Activated CD4-positive, alpha-beta T cell treated with anti-CD3 and anti-CD28 coated beads, Interleukin-2, amount 50 U/mL, for 4 hours (primary cell): ENCODE data around the gene HSP90AA1.
"Not testable (repeated sequence)": the region's sequence is repeated elsewhere in the genome, so short reads cannot be mapped to it uniquely, and the experiment has no call there.

Experiments
- DNase-seq, 2 experiments: peaks; one replicate each; pipeline ENCODE4 v3.0.0-alpha.2; 2020

The HSP90AA1 gene

DNA sequence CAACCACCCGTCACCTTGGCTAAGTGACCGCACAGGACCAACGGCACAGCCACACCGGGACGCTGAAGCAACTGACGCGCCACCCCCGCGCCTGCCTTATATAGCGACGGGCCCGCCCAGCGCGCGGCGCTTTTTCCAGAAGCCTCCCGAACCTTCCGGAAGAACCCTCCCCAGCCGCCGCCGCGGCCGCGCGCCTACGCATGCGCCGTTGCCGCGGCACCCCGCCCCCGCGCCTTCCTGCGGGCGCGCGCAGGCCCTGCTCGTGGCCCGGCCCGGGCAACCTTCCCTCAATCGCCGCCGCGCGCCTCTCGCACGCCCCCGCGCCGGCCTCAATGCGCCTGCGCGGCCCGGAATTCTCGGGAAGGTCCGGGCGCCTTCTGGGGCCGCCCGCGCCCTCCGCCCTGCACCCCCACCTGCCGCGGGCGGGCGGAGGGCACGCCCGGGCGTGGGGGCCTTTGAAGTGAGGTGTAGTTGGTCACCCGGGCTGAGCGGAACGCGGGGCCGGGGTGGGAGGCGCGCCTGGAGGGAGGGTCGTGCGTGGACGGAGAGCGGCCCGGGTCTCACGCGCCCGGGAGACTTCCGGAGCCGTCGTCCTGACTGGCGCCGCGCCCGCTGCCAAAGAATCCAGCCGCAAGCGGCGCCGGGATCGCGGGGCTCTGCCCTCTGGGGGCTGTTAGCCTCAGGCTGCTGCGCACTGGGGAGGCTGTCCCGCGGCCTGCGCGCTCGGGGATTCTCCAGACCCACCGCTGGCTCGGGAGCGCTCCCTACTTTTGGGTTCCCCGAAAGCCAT, at the start of gene HSP90AA1:
TSS of gene HSP90AA1 (minus strand) at position 73 of the 790 bp plus-strand sequence. CDS start 666 bp downstream, outside the sequence.
- peak; percentile 95 for DNase-seq

DNA sequence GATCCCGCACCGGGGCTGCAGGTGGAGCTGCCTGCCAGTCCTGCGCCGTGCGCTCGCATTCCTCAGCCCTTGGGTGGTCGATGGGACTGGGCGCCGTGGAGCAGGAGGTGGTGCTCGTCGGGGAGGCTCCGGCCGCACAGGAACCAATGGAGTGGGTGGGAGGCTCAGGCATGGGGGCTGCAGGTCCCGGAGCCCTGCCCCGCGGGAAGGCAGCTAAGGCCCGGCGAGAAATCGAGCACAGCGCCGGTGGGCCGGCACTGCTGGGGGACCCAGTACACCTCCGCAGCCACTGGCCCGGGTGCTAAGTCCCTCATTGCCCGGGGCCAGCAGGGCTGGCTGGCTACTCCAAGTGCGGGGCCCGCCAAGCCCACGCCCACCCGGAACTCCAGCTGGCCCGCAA, 48.6 kb upstream of the HSP90AA1 start:
- not testable (repeated sequence) for DNase-seq

DNA sequence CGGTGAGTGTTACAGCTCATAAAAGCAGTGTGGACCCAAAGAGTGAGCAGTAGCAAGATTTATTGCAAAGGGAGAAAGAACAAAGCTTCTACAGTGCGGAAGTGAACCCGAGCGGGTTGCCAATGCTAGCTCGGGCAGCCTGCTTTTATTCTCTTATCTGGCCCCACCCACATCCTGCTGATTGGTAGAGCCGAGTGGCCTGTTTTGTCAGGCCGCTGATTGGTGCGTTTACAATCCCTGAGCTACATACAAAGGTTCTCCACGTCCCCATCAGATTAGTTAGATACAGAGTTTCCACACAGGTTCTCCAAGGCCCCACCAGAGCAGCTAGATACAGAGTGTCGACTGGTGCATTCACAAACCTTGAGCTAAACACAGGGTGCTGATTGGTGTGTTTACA, 47.9 kb upstream of the HSP90AA1 start:
- not testable (repeated sequence) for DNase-seq

DNA sequence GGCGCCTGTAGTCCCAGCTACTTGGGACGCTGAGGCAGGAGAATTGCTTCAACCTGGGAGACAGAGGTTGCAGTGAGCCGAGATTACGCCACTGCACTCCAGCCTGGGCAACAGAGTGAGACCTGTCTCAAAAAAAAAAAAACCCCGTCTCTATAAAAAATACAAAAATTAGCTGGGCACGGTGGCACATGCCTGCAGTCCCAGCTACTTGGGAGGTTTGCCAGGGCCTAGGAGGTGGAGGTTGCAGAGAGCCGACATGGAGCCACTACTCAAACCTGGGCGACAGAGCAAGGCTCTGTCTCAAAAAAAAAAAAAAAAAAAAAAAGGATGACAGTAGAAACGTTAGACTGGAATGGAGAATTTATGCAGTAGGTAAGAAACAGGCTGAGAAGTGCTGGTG, 47.2 kb upstream of the HSP90AA1 start:
- not testable (repeated sequence) for DNase-seq

DNA sequence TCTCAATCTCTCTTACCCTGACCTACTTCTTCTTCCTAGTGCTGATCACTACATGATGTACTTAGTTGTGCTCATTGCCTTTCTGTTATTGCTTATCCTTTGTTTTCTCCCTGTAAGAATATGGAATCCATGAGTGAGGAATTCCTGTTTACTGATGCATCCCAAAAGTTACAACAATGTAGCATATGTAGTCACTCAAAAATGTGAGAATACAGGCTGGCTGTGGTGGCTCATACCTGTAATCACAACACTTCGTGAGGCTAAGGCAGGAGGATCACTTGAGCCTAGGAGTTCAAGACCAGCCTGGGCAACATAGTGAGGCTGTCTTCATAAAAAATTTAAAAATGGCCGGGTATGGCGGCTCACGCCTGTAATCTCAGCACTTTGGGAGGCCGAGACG, 44.9 kb upstream of the HSP90AA1 start:
- DNase-seq: no peak

DNA sequence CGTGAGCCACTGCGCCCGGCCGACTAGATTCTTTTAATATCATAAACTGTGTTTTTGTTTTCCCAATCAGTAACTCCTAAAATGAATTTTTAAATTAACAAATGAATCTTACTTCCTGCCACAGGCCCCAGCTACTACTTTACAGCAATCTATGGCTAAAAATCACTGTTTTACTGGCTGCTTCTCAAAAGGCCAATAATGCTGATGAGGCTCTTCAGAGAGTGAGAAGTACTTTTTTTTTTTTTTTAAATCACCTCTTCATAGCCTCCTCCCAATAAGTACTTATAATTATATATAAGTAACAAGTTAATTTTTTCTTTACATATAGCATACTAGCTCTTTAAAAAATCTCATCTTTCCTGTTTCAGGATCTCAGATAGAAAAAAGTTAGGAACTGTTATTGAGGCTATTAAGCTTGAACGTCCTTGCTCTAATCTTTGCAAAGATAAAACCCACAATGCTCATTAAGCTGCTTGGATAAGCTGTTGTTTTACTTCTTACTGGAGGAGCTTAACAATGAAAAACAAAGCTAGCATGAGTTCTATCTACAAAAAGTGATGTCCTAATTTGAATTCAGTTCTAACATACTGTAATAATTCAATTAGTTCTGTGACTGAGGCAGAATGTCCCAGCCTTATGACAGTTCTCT, 40.1 kb upstream of the HSP90AA1 start:
- DNase-seq: no peak

DNA sequence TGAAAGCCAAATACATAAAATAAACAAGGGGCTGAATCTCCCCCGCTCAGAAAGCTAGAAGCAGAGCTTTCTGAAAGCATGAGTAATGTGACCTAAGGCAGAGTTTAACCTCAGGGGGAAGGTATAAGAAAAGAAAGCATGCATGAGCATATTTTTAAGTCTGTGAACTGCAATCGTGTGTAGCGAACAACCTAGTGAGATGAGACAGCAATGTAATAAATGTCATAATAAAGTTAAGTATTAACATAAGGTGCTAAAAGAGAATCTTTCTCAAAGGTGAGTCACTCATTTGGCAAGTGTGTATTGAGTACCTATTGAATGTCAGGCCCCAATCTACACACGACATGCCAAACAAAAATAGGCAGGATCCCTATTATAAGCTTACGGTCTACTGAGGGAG, 38.7 kb upstream of the HSP90AA1 start:
- no peak for DNase-seq

DNA sequence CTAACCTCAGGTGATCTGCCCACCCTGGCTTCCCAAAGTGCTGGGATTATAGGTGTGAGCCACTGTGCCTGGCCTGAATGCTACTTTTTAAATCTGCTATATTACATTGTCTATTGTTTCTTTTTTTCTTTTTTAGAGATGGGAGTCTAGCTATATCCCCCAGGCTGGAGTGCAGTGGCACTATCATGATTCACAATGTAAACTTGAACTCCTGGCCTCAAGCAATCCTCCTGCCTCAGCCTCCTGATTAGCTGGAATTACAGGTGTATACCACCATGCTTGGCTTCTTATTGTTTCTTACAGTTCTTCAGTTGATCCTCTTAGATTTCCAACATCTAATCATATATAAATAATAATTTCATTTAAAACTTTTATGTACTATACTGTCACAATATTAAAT, 37.6 kb upstream of the HSP90AA1 start:
- DNase-seq: no peak

DNA sequence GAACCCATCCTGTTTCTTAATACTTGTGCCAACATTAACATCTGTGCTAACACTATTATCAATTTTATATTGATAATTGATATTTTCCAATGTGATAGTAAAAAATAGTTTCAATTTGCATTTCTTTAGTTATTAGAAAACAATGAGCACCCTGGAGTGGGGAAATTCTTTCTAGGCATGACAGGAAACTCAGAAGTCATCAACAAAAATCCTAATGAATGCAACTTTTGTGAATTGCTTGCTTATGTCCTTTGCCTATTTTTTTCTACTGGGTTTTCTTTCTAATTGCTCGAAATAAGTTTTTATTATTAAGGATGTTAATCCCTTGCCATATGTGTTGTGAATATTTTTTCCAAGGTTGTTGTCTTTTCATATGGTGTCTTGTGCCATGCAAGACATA, 34.7 kb upstream of the HSP90AA1 start:
- no peak for DNase-seq

DNA sequence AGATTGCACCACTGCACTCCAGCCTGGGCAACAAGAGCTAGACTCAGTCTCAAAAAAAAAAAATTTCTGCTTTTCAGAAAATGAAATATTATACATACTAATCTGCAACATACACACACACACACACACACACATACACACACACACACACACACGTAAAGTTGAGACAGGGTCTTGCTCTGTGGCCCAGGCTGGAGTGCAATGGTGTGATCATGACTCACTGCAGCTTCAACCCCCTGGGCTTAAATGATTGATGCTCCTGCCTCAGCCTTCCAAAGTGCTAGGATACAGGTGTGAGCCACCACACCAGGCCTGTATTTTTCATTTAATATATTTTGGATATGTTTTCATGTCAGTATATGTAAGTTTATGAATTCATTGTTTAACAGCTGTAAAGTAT, 34.0 kb upstream of the HSP90AA1 start:
- DNase-seq: no peak

DNA sequence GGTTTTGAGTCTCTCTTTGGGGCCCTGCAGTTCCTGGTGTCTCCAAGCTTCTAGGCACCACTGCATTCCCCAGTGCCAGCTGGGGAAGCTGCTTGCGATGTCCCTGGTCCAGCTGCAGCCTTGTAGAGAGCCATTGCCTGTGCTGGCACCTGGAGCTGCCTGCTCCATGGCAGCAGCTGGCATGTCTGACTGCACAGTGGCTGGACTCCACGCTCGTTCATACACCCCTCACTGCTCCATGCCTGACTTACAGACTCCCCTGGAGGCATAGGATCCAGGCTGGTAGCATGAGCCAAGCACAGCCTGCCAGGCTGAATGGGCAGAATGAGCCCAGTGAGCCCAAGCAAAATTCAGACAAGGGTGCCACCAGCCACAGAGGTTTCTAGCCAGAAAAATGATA, 31.0 kb upstream of the HSP90AA1 start:
- no peak for DNase-seq

DNA sequence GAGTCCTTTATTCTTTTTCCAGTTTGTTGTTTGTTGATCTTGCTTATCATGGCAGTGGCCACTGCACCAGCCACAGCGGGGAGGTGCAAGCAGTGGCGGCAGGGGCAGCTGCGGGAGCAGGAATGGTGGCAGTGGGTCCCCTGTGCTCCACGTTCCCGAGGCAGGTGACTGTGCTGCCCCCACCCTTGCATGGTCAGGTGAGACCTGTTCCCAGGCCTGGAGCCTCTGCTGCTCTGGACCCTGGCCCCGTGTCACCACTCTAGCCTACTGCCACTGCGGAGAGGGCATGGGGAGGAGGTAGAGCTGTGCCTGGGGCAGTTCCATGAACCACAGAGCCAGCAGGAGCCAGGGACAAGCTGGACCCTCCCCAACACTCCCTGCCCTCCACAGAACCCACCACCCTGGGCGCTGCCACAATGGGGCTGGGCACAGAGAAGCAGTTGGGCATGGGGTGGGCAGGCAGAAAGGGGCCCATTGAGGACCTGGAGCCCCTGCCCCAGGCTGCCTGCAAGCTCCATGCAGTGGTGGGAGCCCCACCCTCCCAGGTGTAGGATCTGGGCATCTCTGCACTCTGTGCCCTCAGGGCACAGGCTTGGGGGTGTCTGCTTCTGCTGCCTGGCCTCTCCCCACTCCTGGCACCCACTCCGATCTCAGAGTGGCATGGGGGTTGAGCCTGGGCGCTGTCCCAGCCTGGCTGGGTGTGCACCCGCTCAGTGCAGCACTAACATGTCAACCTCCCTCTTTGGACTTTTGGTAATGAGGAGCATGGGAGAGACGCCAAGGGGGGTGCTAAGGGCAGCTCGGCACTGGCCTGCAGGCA, 29.7 kb upstream of the HSP90AA1 start:
- DNase-seq: no peak

DNA sequence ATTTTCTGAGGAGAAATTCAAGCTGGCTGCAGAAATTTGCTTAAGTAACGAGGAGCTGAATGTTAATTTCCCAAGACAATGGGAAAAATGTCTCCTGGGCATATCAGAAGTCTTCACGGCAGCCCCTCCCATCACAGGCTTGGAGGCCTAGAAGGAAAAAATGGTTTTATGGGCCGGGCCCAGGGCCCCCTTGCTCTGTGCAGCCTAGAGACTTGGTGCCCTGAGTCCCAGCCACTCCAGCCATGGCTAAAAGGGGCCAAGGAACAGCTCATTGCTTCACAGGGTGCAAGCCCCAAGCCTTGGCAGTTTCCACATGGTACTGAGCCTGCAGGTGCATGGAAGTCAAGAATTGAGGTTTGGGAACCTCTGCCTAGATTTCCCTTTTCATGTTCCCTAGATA, 24.3 kb upstream of the HSP90AA1 start:
- DNase-seq: no peak

DNA sequence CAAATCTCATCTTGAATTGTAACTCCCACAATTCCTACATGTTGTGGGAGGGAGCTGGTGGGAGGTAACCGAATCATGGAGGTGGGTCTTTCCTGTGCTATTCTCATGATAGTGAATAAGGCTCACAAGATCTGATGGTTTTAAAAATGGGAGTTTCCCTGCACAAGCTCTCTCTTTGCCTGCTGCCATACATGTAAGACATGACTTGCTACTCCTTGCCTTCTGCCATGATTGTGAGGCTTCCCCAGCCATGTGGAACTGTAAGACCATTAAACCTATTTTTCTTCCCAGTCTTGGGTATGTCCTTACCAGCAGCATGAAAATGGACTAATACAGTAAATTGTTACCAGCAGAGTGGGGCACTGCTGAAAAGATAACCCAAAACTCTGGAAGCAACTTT, 22.5 kb upstream of the HSP90AA1 start:
- not testable (repeated sequence) for DNase-seq

DNA sequence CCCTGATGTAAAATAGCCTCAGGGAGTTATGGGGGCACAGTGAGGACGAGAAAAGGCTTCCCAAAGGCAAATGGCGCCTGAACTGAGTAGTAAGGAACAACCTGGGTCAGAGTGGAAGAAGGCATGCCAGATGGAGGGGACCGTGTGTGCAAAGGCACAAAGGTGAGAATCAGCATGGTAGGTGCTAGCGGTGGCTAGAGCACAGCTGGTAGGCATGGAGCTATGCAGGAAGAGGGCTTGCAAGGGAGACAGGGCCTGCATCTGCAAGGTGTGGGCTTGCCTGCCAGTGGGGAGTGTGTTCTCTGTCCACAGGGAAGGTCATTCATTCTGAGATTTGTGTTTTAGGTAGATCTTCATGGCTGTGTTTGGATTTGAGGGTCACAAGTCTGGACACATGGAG, 18.5 kb upstream of the HSP90AA1 start:
- DNase-seq: no peak

DNA sequence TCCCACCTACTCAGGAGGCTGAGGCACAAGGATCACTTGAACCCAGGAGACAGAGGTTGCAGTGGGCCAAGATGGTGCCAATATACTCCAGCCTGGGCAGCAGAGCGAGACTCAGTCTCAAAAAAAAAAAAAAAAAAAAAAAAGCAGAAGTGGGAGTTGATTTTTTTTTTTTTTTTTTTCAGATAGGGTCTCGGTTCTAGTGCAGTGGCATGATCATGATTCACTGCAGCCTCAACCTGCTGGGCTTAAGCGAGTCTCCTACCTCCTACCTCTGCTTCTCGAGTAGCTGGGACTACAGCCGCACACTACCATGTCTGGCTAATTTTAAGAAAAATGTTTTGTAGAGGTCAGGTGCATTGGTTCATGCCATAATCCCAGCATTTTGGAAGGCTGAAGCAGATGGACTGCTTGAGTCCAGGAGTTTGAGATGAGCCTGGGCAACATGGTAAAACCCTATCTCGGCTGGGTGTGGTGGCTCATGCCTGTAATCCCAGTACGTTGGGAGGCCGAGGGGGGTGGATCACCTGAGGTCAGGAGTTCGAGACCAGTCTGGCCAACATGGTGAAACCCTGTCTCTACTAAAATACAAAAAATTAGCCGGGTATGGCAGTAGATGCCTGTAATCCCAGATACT, 16.3 kb upstream of the HSP90AA1 start:
- no peak for DNase-seq

DNA sequence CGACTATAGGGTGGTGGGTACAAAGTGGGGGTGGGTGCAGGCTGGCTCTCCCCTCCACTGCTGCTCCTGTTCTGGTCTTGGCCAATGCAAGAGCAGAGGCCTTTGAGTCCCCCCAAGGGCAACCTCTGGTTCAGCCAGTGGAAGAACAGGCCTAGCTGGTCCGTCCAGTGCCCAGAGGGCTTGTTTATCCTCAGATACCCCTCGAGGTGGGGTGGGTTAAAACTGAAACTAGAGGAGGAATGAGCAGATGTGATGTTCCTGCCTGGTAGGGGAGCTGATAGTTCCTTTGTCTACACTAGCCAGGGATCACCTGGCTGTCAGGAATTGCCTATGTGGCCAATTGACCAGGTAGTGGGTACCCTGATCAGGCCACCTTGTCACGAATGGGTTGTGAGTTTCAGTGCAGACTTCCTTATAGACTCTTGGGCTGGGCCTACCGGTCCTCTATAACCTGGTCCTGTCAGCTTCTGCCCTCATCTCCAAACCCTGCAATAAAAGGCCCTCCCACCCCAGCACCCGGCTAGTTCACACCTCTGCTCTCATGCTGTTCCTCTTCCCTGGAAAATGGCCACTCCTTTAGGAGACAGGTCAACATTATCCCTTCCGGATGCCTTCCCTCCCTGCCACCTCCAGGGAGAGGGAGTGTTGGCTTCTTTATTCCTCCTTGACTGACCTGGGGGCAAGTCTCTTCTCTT, 10.7 kb upstream of the HSP90AA1 start:
- DNase-seq: no peak

DNA sequence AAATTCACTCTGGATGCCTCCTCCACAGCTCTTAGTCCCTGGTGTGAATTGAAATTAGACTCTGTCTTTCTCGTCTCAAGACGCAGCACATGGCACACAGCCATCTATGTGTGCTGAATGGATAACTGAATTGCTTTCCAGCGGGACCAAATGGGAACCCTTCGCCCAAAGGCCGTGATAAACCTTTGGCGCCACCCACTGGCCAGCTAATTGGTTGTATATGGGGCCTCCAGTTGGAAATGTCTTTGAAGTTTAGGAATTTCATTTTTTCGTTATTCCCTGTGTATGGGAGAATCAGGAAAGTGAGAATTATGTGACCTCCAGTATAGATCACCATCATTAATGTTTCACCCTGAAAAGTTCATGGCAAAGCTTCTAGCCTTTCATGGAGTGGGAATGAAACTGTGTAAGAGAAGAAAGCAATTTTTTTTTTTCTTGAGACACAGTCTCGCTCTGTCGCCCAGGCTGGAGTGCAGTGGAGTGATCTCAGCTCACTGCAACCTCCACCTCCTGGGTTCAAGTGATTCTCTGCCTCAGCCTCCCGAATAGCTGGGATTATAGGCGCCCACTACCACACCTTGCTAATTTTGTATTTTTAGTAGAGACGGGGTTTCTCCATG, 9.8 kb upstream of the HSP90AA1 start:
- DNase-seq: peak; percentile 68 to 70

DNA sequence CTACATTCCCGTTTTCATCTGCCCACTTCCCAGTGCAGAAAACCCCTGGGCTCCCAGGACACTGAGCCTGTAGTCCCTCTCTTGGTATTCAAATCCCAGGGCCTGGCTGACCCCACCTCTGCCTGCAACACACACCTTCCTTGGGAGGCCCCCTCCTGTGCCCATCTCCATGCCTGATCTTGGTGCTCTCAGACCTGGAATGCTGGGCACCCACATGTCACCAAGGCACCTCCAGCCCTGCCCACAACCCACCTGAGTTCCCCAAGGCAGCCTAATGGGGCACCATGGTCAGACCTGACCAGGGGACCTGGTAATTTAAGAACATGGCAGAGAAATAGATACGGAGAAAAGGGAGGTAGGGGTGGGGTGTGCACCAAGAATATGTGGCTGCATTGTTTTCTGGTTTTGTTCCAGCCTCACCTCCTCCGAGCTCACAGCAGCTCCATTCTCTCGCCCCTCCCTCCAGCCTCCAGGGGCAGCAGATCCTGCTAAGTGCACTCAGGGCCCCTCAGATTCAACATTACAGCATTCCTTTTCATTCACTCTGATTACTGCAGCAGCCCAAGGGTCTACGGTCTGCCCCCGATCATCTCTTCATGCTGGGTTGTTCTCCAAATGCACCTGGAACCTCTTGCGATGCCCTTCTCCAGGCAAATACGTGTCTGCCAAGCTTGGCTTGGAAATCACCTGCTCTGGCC, 9.2 kb upstream of the HSP90AA1 start:
- DNase-seq: no peak

DNA sequence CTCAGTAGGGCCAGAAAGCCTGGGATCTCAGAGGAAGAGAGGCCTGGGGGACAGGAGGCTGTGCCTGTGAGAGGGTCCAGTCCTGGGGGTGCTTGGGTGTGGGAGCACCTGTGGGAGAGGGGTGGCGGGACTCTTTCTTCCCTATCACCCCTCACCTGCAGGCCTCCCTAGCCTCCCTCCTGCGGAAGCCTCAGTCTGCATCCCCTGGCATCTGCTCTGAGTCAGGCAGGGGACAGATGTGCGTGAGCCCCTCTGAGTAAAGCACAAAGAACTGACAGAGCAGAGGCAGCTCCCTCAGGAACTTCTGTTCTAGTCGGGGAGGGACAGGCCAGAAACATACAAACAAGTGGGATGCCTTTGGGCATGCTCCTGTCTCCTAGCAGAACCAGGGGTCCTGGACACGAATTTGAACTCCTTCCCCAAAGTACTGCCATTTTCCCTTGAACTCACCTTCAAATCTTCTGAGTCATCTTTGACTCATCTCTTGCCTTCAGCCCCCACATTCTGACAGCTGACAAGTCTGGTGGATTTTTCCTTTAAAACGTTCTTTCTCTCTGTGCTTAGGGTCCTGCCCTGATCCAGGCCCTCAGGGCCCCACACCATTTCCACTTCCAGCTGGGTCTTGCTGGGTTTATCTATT, 8.5 kb upstream of the HSP90AA1 start:
- no peak for DNase-seq

DNA sequence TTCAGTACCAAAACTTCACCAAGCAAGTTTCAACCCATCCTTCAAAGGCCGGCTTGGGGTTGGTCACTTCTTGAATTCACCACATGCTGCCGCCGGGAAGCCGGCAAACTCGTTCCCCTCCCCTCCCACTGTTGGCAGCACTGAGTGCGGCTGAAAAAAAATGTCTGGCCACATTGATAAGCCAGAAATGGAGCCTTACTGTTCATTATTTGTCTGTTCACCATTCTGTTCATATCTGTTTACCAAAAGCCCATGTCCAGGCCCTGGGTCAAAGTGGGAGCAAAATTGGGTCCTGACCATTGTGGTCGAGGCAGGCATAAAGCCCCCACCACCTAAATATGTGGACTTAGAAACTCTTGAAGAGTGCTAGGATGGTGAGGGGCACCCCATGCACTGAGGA, 7.3 kb upstream of the HSP90AA1 start:
- no peak for DNase-seq
